K562 (cell line): ENCODE data around the gene CHMP1A. TPM values are rescaled to one million over a fixed set of nuclear protein-coding genes. Genes with fewer than 3 reads are reported as not detected.

Source experiments
- CREB1 ChIP-seq, 2 experiments: sonication (generic) in 1 of 2; formaldehyde crosslinking in 1 of 2; IDR thresholded peaks; 2 replicates each; pipeline versions ENCODE4 v1.6.1 to v1.8.0; 2012 to 2022; ENCODE audit warnings: inconsistent platforms in 1 of 2, mild to moderate bottlenecking in 1 of 2, missing genetic modification reagents in 1 of 2, moderate library complexity in 1 of 2
- CREM ChIP-seq: IDR thresholded peaks from 2 replicates; pipeline ENCODE4 v1.6.1; 2014; ENCODE audit warnings: antibody characterized with exemption, low read depth
- DMBX1 ChIP-seq: fragments of 250-450 bp; sonication (Bioruptor Pico); IDR thresholded peaks from 2 replicates; pipeline ENCODE4 v1.8.0; 2022; ENCODE audit warnings: inconsistent platforms, mild to moderate bottlenecking, moderate library complexity, borderline replicate concordance
- ETV1 ChIP-seq: fragments of 450-650 bp; conservative IDR thresholded peaks from 2 replicates; pipeline ENCODE4 v1.6.1; 2016; ENCODE audit warnings: missing genetic modification characterization, control low read depth, low read depth, missing compliant biosample characterization
- FIP1L1 ChIP-seq: fragments of 200-400 bp; formaldehyde crosslinking; IDR thresholded peaks from 2 replicates; pipeline ENCODE4 v1.6.1; 2018; ENCODE audit warnings: mild to moderate bottlenecking, low read depth, low read length; ENCODE audit not compliant: poor library complexity, severe bottlenecking
- GABPB1 ChIP-seq: sonication (generic); formaldehyde crosslinking; IDR thresholded peaks from 2 replicates; pipeline ENCODE4 v1.8.0; 2022; ENCODE audit warnings: mild to moderate bottlenecking, missing genetic modification reagents
- L3MBTL2 ChIP-seq: fragments of 450-650 bp; IDR thresholded peaks from 2 replicates; pipeline ENCODE4 v1.6.1; 2016; ENCODE audit warnings: mild to moderate bottlenecking, moderate library complexity
- NR2C2 ChIP-seq, 2 experiments: fragments of 200-800 bp in 1 of 2; sonication (Bioruptor generic) in 1 of 2; sonication (generic) in 1 of 2; formaldehyde crosslinking in 1 of 2; IDR thresholded peaks; 2 replicates each; pipeline versions ENCODE4 v1.6.1 to v1.8.0; 2016 to 2022; ENCODE audit warnings: mild to moderate bottlenecking in 1 of 2, missing compliant biosample characterization in 1 of 2, missing genetic modification characterization in 1 of 2, missing genetic modification reagents in 1 of 2
- NRF1 ChIP-seq, 2 experiments: fragments of 450-650 bp; IDR thresholded peaks in 1 of 2; conservative IDR thresholded peaks in 1 of 2; 2 replicates each; pipeline ENCODE4 v1.6.1; 2014; ENCODE audit warnings: mild to moderate bottlenecking in 2 of 2
- POLR2B ChIP-seq: fragments of 450-650 bp; IDR thresholded peaks from 2 replicates; pipeline ENCODE4 v1.6.1; 2018; ENCODE audit warnings: low read depth; ENCODE audit not compliant: partially characterized antibody
- RAD21 ChIP-seq, 2 experiments: fragments of 250-450 bp in 1 of 2; fragments of 450-650 bp in 1 of 2; sonication (Bioruptor Pico) in 1 of 2; formaldehyde crosslinking in 1 of 2; IDR thresholded peaks in 1 of 2; conservative IDR thresholded peaks in 1 of 2; 2 replicates each; pipeline versions ENCODE4 v1.4.0 to v1.8.0; 2020 to 2022; ENCODE audit warnings: mild to moderate bottlenecking in 2 of 2, moderate library complexity in 1 of 2
- RB1 ChIP-seq: fragments of 450-650 bp; IDR thresholded peaks from 2 replicates; pipeline ENCODE4 v1.6.1; 2017; ENCODE audit warnings: low read depth, mild to moderate bottlenecking
- RUNX1 ChIP-seq: sonication (generic); IDR thresholded peaks from 2 replicates; pipeline ENCODE4 v1.6.1; 2016; ENCODE audit warnings: antibody characterized with exemption, low read depth
- SP1 ChIP-seq: sonication (generic); formaldehyde crosslinking; IDR thresholded peaks from 2 replicates; pipeline ENCODE4 v1.8.1; 2022; ENCODE audit warnings: mild to moderate bottlenecking, missing genetic modification reagents
- SUPT5H ChIP-seq: fragments of 450-650 bp; IDR thresholded peaks from 2 replicates; pipeline ENCODE4 v1.6.1; 2016
- ZNF253 ChIP-seq: fragments of 250-450 bp; sonication (Bioruptor Pico); conservative IDR thresholded peaks from 2 replicates; pipeline ENCODE4 v1.6.1; 2021; ENCODE audit warnings: mild to moderate bottlenecking
- polyA plus RNA-seq, 8 experiments: library from polyadenylated mRNA; depleted of rRNA in 4 of 8; stranded (reverse) in 5 of 8; unstranded in 3 of 8; fragments of >200 nt; fragmentation: Nextera tagmentation in 2 of 8; fragmentation: Illumina TruSeq in 1 of 8; extraction: Ambion mirVana in 2 of 8; extraction: Trizol in 1 of 8; gene quantifications; 2 replicates each; pipeline versions ENCODE4 v1.2.1 to v1.2.3, GENCODE V29; 2011 to 2014; ENCODE audit warnings: inconsistent platforms in 1 of 8, missing spikeins in 1 of 8
- total RNA-seq, 7 experiments: library from RNA; depleted of rRNA in 6 of 7; stranded (reverse); fragments of >200 nt in 6 of 7; fragmentation: Illumina TruSeq in 2 of 7; extraction: Trizol in 2 of 7; gene quantifications; 2 replicates each; pipeline versions ENCODE4 v1.2.1 to v1.2.3, GENCODE V29; 2011 to 2021; ENCODE audit warnings: low replicate concordance in 1 of 7
- TF ChIP-seq, protein P1 (sequence below): IDR thresholded peaks from 2 replicates; pipeline ENCODE4 v1.6.1; 2011; ENCODE audit warnings: borderline replicate concordance, low read depth, mild to moderate bottlenecking, moderate library complexity, low read length; ENCODE audit not compliant: insufficient read depth, poor library complexity, severe bottlenecking
- TF ChIP-seq, protein P2 (sequence below): sonication (generic); formaldehyde crosslinking; IDR thresholded peaks from 2 replicates; pipeline ENCODE4 v1.8.1; 2023; ENCODE audit warnings: mild to moderate bottlenecking, missing genetic modification reagents, moderate library complexity
- TF ChIP-seq, protein P3 (sequence below): fragments of 450-650 bp; IDR thresholded peaks from 2 replicates; pipeline ENCODE4 v1.6.1; 2018; ENCODE audit not compliant: partially characterized antibody

CHMP1A gene
- total and polyA plus RNA-seq, 9 of the 15 experiments (the other 6 are each of a cell fraction or from before 2014, with no cell fraction given), result 0.83 to 79.9 (median 45.2) TPM

DNA sequence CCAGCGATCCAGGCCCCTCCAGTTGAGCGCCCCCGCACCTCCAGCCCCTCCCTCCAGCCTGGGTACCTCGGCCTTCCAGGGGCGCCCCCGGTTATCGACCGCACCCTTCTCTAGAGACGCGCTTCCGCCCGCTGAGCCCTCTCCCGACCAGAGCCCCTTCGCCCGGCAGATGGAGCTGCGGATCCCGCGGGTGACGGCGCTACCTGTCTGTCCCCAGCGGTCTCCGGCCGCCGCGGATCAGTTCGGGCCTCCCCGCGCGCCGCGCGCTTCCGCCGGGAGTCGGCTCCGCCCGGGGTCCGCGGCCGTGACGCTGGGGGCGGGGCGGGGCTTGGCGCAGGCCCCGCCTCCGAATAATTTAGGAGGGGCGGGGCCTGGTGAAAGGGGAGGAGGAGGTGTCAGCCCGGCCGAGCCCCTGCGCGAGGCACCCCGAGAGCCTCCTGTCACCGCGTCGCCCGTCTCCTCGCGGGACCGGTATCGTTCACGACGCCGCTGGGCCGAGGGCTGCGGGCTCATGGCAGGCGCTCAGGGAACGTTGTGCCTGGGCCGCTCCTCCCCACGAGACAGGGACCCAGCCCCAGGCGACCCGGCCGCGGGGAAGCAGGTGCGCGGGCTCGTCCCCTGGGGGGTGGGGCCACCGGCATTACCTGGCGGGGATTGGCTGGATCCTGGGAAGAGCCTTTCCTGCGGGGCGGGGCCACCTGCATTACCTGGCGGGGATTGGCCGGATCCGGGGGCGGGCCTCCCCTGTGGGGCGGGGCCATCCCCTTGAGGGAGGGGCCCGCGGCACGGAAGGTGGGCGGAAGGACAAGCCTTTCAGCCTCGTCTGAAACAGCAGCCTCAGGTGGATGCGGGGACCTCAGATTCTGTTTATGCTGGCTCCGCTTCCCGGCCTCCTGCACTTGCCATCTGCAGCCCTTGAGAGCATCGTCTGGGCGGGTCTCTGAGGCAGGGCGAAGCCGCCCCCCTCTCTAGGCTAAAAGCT lies 44.2 kb upstream of the CHMP1A start, which contains the start of gene SPATA2L (continued):
- TF ChIP-seq, protein P1, sequence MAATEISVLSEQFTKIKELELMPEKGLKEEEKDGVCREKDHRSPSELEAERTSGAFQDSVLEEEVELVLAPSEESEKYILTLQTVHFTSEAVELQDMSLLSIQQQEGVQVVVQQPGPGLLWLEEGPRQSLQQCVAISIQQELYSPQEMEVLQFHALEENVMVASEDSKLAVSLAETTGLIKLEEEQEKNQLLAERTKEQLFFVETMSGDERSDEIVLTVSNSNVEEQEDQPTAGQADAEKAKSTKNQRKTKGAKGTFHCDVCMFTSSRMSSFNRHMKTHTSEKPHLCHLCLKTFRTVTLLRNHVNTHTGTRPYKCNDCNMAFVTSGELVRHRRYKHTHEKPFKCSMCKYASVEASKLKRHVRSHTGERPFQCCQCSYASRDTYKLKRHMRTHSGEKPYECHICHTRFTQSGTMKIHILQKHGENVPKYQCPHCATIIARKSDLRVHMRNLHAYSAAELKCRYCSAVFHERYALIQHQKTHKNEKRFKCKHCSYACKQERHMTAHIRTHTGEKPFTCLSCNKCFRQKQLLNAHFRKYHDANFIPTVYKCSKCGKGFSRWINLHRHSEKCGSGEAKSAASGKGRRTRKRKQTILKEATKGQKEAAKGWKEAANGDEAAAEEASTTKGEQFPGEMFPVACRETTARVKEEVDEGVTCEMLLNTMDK, result peak; percentile 62
- TF ChIP-seq DMBX1 (CRISPR knock-in tag) (no peak), GABPB1 (peak; percentile 62), SP1 (peak; percentile 94), ZNF253 (CRISPR knock-in tag) (no peak), NRF1 (conservative IDR thresholded peaks at IDR 0.05 in 1 of 2, IDR thresholded peaks at IDR 0.05 in 1 of 2) (peak; percentile 91 to 92), RAD21 (CRISPR knock-in tag; conservative IDR thresholded peaks at IDR 0.05 in 1 of 2, IDR thresholded peaks at IDR 0.05 in 1 of 2) (peak in 1 of 2 experiments; percentile 49; a peak in 3 of 4 replicates), CREB1 (IDR thresholded peaks at IDR 0.05) (peak; percentile 55), CREB1 (CRISPR knock-in tag; IDR thresholded peaks at IDR 0.05) (peak; percentile 57; the same call in 1 of the 2 replicates), SUPT5H (peak; percentile 65), NR2C2 (CRISPR knock-in tag; IDR thresholded peaks at IDR 0.05) (peak; percentile 40; the same call in 1 of the 2 replicates), NR2C2 (tag; IDR thresholded peaks at IDR 0.05) (no peak), FIP1L1 (peak; percentile 23), POLR2B (peak; percentile 44), ETV1 (tag) (peak; percentile 29; the same call in 1 of the 2 replicates), CREM (peak; percentile 48; the same call in 1 of the 2 replicates), RB1 (peak; percentile 78; the same call in 1 of the 2 replicates), L3MBTL2 (peak; percentile 97), RUNX1 (no peak)
- TF ChIP-seq, protein P2, sequence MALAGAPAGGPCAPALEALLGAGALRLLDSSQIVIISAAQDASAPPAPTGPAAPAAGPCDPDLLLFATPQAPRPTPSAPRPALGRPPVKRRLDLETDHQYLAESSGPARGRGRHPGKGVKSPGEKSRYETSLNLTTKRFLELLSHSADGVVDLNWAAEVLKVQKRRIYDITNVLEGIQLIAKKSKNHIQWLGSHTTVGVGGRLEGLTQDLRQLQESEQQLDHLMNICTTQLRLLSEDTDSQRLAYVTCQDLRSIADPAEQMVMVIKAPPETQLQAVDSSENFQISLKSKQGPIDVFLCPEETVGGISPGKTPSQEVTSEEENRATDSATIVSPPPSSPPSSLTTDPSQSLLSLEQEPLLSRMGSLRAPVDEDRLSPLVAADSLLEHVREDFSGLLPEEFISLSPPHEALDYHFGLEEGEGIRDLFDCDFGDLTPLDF (CRISPR knock-in tag), result no peak
- TF ChIP-seq, protein P3, sequence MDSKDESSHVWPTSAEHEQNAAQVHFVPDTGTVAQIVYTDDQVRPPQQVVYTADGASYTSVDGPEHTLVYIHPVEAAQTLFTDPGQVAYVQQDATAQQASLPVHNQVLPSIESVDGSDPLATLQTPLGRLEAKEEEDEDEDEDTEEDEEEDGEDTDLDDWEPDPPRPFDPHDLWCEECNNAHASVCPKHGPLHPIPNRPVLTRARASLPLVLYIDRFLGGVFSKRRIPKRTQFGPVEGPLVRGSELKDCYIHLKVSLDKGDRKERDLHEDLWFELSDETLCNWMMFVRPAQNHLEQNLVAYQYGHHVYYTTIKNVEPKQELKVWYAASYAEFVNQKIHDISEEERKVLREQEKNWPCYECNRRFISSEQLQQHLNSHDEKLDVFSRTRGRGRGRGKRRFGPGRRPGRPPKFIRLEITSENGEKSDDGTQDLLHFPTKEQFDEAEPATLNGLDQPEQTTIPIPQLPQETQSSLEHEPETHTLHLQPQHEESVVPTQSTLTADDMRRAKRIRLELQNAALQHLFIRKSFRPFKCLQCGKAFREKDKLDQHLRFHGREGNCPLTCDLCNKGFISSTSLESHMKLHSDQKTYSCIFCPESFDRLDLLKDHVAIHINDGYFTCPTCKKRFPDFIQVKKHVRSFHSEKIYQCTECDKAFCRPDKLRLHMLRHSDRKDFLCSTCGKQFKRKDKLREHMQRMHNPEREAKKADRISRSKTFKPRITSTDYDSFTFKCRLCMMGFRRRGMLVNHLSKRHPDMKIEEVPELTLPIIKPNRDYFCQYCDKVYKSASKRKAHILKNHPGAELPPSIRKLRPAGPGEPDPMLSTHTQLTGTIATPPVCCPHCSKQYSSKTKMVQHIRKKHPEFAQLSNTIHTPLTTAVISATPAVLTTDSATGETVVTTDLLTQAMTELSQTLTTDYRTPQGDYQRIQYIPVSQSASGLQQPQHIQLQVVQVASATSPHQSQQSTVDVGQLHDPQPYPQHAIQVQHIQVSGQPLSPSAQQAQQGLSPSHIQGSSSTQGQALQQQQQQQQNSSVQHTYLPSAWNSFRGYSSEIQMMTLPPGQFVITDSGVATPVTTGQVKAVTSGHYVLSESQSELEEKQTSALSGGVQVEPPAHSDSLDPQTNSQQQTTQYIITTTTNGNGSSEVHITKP, result peak; percentile 20
